Stimulated activated CD8-positive, alpha-beta memory T cell treated with anti-CD3 and anti-CD28 coated beads, Interleukin-4, amount 100 ng/mL, for 4 hours (primary cell): ENCODE results near the gene MYO18A.
"Not testable (repeated sequence)": the region's sequence is repeated elsewhere in the genome, so short reads cannot be mapped to it uniquely, and the experiment has no call there.

Experiments used
- DNase-seq, 2 donors: peaks; one replicate each; pipeline ENCODE4 v3.0.0-alpha.2; 2020; ENCODE audit warnings: low read depth in 2 of 2, low spot score in 1 of 2

MYO18A gene

GRCh38 chr17:29107933-29108822, 72.0 kb downstream of the MYO18A start:
- DNase-seq: no peak

GRCh38 chr17:29107084-29107483, 73.1 kb downstream of the MYO18A start:
- no peak for DNase-seq

GRCh38 chr17:29103341-29103740, 76.9 kb downstream of the MYO18A start:
- no peak for DNase-seq

- no peak for DNase-seq
Measured at GRCh38 chr17:29102741-29103181, 77.4 kb downstream of the MYO18A start.

- DNase-seq: no peak
Measured at GRCh38 chr17:29102046-29102445, 78.2 kb downstream of the MYO18A start.

GRCh38 chr17:29100296-29100695, 79.9 kb downstream of the MYO18A start:
- DNase-seq: no peak

- no peak for DNase-seq
Measured at GRCh38 chr17:29099527-29099926, 80.7 kb downstream of the MYO18A start.

GRCh38 chr17:29096094-29096493, 84.1 kb downstream of the MYO18A start:
- no peak for DNase-seq

GRCh38 chr17:29095439-29095838, 84.8 kb downstream of the MYO18A start:
- DNase-seq: no peak

GRCh38 chr17:29094101-29094708, 86.0 kb downstream of the MYO18A start:
- no peak for DNase-seq

- no peak for DNase-seq
Measured at GRCh38 chr17:29093090-29093871, 86.9 kb downstream of the MYO18A start.

- no peak for DNase-seq
Measured at GRCh38 chr17:29091606-29092289, 88.5 kb downstream of the MYO18A start.

GRCh38 chr17:29090750-29091605, 89.2 kb downstream of the MYO18A start:
- no peak for DNase-seq

- no peak for DNase-seq
Measured at GRCh38 chr17:29090108-29090507, 90.1 kb downstream of the MYO18A start.

GRCh38 chr17:29089601-29090044, 90.6 kb downstream of the MYO18A start:
- no peak for DNase-seq

GRCh38 chr17:29088782-29089181, 91.4 kb downstream of the MYO18A start:
- DNase-seq: not testable (repeated sequence)

- DNase-seq: no peak
Measured at GRCh38 chr17:29086628-29087332, 93.4 kb downstream of the MYO18A start.

- no peak for DNase-seq
Measured at GRCh38 chr17:29085223-29085622, 95.0 kb downstream of the MYO18A start.

GRCh38 chr17:29084541-29085146, 95.6 kb downstream of the MYO18A start:
- no peak for DNase-seq
